Measurements from ENCODE around the gene ANGPTL2.

The ANGPTL2 gene

DNA sequence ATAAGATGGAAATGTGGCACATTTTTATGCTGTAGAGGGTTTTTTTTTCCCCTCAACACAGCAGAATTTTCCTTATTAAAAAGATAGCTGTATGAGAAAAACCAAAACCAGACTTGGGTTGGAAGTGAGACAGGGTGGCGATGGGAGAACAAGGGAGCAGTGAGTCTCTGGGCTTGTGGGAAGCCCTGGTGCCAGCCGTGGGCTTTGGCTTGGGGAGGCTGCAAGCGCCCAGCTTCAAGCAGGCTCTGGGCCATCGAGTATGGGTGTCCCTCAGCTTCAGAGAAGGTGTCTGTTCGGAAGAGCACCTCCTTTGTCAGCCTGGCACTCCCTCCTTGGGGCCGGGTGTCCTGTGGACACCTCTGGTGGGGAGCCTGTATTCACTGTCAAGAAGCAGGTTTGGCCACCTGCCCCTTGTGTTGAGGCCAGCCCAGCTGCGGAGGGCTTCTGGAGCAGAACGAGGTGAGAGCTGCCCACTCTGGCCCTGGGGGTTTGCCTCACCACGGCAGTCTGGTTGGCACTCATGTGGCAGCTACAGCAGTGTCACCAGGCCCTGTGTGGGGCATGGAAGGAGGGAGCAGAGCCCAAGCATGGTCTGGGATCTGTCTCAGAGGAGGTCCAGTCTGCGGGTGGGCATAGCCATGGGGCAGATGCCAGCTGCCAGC, 37.6 kb upstream of the ANGPTL2 start:
- peak overlapping the region; percentile 45 for H3K27ac ChIP-seq
- TF ChIP-seq, protein P1, sequence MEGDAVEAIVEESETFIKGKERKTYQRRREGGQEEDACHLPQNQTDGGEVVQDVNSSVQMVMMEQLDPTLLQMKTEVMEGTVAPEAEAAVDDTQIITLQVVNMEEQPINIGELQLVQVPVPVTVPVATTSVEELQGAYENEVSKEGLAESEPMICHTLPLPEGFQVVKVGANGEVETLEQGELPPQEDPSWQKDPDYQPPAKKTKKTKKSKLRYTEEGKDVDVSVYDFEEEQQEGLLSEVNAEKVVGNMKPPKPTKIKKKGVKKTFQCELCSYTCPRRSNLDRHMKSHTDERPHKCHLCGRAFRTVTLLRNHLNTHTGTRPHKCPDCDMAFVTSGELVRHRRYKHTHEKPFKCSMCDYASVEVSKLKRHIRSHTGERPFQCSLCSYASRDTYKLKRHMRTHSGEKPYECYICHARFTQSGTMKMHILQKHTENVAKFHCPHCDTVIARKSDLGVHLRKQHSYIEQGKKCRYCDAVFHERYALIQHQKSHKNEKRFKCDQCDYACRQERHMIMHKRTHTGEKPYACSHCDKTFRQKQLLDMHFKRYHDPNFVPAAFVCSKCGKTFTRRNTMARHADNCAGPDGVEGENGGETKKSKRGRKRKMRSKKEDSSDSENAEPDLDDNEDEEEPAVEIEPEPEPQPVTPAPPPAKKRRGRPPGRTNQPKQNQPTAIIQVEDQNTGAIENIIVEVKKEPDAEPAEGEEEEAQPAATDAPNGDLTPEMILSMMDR (conservative IDR thresholded peaks at IDR 0.05) = no peak

DNA sequence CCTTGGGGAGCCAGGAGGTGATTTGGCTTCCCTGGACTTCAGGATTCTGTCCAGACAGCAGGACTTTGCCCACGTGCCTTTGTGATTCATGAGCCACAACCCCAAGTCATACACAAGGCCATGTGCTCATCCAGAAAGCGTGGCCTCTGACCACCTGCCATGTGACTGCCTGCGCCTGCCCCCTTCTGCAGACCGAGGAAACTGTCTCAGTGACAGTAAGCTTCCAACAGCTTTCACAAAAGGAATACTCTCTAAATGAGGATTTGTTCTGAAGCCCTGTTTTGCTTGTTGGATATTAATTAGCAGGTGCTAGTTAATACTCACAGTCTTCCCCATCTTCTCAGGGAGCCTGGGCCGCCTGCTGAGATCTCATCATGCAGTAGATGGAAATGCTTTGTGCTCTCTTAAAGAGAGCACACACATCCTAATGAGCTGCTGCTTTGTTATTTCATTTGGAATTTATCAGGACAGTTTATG, 36.9 kb upstream of the ANGPTL2 start:
- H3K27ac ChIP-seq = peak overlapping the region; percentile 45
- TF ChIP-seq, protein P1 (conservative IDR thresholded peaks at IDR 0.05) = no peak

DNA sequence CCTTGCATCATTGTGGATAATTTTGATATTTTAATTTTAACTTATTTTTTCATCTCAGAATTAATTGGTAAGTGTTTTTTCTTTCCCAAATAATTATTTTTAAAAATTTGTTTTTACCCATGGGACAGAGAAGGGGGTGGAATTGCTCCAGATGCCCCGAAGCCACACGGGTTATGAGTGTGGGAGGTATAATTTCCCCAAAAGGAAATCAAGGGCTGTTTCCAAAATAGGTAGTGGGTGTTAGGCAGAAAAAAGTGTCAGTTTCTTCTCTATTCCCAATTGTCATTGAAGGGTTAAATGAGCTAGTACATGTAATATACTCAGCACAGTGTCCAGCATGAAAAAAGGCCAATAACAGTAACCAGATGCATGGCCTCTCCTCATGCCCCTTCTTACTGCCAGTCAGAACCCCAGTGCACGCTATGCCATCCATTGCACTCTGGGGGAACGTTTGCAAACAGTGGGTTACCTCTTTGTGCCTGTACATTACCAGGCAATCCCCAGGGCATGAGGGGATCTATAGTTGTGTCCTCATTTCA, 36.4 kb upstream of the ANGPTL2 start:
- peak overlapping the region; percentile 45 for H3K27ac ChIP-seq
- TF ChIP-seq, protein P1 (conservative IDR thresholded peaks at IDR 0.05) = no peak

DNA sequence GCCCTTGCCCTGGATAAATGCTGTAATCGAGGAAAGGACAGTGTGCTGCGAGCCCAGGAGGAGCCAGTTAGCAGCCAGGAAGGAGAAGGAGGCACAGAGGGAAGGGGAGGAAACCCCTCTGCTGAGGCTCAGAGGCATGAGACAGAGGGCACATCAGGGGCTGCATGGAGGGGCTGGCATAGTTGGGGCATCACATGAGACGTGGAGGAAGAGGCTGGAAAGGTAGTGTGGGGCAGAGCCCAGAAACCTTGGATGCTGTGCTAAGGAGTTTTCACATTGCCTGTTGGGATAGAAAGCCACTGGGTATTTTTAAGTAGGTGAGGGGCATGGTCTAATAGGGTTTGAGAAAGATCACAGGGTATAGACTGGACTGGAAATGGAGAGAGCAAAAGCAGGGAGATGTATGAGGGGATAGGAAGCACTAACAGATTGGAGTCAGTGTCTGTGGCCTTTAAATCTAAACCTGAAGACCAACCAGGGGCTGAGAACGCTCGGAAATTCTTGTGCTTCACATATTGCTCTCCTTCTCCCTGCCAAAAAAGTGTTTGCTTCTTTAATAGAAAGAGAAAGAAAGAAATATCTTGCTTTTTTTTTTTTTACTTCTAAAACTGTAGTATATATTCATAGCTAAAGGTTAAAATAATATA, 33.0 kb upstream of the ANGPTL2 start:
- TF ChIP-seq, protein P1 (conservative IDR thresholded peaks at IDR 0.05) = no peak
- H3K27ac ChIP-seq = no peak overlapping the region

DNA sequence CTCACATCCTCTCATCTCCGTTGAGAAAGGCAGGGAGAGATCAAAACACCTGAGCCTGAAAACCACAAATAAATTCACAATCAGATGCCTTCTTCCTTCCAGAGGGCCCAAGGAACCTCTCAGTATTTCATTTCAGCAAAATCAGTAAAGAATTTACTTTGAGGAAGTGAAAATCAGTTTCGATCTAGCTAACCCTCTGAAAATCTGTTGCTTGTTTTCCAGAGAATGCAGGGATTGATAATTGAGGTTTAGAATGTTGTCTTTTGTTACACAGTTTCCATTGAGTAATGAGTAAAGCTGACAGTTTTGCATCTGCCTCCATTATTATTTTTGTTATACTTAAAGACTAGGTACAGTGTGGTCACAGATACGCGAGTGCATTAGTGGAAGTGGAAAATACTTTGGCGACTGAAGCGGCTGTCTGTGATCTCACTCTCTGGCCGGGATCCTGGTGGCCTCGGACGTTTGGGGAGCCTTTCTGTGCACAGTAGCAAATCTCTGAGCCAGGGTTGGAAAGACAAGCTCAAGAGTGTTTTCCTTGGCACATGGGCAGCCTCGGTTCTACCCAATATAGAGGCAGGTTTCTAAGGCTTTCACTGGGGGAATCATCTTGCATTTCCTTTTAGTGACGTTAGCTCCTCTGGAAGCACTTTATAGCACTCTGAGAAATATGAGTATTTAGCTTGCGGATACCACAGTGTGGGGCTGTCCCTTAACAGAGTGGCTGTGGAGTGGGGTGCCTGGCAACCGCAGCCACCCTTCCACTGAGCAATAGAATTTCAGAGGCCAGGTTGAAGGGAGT, 32.2 kb upstream of the ANGPTL2 start:
- TF ChIP-seq, protein P1 (conservative IDR thresholded peaks at IDR 0.05) = no peak

DNA sequence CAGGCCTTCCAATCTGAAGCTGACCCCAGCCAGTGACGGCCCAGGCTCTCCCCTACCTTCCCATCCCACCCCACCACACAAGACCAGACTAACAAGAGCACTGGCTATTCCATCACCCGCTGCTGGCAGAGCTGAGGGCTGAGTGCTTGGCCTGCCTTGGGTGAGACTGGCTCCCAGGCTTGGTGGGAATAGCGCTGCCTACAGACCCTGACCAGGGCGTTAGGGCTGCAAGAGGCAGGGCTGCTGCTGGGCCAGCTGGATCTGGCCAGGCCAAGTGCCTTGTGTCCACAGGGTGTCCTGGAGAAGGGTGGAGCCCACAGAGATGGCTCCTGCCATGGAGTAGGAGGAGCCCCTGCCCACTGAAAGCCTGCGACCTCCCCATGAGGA, 31.6 kb upstream of the ANGPTL2 start:
- TF ChIP-seq, protein P1 (conservative IDR thresholded peaks at IDR 0.05) = no peak
- H3K27ac ChIP-seq = no peak overlapping the region

More for the DNA sequence above, 32.2 kb upstream of the ANGPTL2 start:
- H3K27ac ChIP-seq = no peak overlapping the region

DNA sequence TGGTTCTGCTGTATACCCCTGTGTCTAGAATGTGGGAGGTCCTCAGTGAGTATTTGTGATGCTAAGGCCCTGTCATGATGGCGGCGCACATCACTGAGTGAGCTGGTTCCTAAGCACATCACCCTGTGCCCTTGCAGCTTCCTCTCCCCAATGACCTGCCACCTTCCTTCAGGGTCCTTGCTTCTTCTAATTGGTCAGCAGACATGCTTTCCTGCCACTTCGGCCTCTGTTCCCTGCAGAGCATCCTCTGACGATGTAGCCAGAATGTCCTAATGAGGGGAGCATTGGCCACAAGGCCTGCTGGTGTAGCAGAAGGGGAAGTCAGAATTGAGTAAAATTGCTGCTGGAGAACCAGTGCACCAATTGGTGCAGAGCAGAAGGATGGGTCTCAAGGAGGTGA, 31.1 kb upstream of the ANGPTL2 start:
- H3K27ac ChIP-seq = no peak overlapping the region
- TF ChIP-seq, protein P1 (conservative IDR thresholded peaks at IDR 0.05) = no peak

All from VCaP (cell line).